ENCODE data around the gene NAT14.

DNA sequence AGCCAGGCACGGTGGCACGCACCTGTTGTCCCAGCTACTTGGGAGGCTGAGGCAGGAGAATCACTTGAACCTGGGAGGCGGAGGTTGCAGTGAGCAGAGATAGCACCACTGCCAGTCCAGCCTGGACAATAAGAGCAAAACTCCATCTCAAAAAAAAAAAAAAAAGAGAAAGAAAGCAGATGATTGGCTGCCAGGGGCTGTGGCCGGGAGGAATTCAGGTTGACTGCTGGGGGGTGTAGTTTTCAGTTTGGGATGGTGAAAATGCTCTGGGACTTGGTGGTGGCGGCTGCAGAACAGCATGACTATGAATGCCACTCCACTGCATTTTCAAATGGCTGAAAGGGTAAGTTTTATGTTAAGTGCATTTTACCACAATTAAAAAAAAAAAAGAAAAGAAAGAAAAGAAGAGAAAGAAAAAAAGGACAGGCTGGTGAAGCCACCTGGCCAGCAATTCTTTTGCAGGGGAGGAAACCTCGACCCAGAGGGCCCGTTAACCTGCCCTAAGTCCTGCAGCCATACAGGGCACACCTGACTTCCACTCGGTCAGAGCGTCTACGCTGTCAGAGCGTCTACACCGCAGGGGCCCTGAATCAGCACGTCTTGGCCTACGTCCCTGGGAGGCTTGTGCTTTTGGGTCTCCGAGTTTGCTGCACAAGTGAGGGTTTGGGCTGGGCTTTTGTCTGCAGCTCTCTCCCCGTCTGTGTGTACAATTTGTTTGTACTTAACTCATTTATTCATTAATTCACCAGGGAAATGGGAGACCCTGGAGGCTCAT is 27.1 kb upstream of the NAT14 start:
- TF ChIP-seq, protein P1, sequence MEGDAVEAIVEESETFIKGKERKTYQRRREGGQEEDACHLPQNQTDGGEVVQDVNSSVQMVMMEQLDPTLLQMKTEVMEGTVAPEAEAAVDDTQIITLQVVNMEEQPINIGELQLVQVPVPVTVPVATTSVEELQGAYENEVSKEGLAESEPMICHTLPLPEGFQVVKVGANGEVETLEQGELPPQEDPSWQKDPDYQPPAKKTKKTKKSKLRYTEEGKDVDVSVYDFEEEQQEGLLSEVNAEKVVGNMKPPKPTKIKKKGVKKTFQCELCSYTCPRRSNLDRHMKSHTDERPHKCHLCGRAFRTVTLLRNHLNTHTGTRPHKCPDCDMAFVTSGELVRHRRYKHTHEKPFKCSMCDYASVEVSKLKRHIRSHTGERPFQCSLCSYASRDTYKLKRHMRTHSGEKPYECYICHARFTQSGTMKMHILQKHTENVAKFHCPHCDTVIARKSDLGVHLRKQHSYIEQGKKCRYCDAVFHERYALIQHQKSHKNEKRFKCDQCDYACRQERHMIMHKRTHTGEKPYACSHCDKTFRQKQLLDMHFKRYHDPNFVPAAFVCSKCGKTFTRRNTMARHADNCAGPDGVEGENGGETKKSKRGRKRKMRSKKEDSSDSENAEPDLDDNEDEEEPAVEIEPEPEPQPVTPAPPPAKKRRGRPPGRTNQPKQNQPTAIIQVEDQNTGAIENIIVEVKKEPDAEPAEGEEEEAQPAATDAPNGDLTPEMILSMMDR (conservative IDR thresholded peaks at IDR 0.05; ENCODE audit: low read length): no peak
- no peak for TF ChIP-seq EZH2phosphoT487 (IDR thresholded peaks at IDR 0.05; ENCODE audit: borderline replicate concordance, low read depth, low read length)

All from OCI-LY7 (cell line).